Stimulated activated CD4-positive, alpha-beta T cell treated with anti-CD3 and anti-CD28 coated beads, Interleukin-12 subunit alpha, Interleukin-12 subunit beta, amount 100 ng/mL, for 4 hours (primary cell): ENCODE results near the gene ICOS.
"Not testable (repeated sequence)": the region's sequence is repeated elsewhere in the genome, so short reads cannot be mapped to it uniquely, and the experiment has no call there.

Source experiments
- DNase-seq: peaks from one replicate; pipeline ENCODE4 v3.0.0-alpha.2; 2020

ICOS gene

DNA sequence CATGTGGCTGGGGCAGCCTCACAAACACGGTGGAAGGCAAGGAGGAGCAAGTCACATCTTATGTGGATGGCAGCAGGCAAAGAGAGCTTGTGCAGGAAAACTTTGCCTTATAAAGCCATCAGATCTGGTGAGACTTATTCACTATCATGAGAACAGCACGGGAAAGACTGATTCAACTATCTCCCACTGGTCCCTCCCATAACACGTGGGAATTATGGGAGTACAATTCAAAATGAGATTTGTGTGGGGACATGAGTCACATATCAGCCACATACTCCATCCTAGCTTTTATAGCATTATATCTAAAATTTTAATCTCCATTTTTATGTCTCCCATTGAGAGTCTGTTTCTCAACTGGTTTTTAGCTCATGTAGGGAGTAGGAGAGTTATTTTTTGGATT, 45.7 kb downstream of the ICOS start:
- DNase-seq, result no peak

DNA sequence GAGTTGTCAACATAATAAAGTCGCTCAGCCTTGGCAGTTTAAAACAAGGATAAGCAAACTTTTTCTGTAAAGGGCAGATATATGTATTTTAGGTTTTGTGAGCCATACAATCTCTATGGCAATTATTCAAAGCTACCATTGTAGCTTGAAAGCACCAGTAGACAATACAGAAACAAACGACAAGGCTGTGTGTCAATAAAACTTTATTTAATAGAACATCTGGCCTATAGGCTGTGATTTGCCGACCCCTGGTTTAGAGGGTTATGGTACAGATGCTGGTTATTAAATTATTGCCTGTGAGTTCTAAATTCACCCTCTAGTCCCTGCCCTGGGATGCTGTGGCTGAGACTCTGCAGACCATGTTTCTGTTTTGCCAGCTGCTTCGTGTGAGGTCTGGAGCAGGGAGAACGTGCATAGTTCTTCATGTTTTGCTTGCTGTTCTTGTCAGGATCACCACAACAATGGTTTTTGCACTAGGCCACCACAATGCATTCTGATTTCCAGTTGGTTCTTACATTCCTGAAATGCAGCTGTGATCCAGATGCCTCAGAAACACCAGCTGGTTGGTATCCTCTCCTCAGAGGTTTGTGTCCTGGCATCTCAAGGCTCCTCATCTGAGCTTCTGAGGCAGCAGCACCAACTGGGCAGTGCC, 46.6 kb downstream of the ICOS start:
- DNase-seq, result no peak

DNA sequence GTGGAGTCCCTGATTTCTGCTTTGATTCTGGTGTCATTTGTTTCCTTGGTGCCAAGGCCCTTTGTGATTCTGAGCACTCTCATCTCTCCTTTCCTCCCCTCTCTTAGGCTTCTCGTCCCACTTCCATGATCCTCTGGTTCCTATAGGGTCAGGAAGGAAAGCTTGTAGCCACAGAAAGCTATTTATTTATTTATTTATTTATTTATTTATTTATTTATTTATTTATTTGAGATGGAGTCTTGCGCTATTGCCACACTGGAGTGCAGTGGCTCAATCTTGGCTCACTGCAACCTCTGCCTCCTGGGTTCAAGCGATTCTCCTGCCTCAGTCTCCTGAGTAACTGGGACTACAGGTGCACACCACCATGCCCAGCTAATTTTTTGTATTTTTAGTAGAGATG, 49.4 kb downstream of the ICOS start:
- not testable (repeated sequence) for DNase-seq

DNA sequence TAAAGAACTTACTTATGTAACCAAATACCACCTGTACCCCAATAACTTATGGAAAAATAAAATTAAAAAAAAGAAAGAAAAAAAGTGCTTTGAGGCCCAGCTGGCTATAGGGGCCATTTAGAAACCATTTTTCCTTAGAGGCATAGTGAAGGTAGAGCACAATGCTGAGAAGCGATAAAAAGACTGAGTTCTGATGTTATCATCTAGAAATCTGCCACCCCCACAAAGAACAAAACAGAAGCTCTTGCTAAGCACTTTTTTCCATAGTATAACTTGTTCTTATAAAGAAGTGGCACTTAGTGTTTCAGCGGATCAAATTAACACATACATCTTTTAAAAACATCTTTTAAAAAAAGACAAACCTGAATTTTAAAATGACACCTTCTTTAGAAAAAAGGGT, 51.4 kb downstream of the ICOS start:
- DNase-seq, result no peak

DNA sequence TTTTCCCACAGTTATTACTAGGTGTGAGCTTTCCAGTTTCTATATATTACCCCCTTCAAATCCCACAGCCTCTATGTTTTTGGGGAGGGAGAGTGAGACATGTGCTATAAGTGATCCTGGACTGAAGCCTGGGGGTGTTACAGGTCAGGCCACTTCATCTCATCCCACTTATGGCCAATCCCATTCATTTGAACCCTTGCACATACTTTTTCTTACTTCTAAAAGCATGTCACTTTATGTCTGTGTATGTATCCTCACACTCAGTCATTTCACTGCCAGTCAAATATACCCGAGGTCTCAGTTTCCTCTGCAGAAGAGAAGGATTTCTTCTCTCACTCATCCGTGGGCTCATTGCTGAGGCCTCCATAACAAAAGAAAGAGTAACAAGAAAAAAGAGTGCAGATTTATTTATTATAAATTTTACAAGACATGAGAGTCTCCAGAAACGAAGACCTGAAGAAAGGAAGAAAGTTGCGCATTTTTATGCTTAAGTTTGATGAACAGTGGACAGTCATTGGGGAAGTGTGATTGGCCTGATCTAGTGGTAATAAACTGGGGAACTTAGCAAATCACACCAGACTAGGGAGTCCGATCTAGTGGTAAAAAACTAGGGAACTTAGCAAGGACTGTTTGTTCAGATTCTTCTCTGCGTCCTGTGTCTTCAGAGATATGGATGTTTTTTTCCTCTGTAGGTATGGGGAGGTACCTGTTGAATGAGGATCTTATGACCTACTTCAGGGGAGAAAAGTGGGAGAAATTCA, 52.1 kb downstream of the ICOS start:
- DNase-seq, result no peak

DNA sequence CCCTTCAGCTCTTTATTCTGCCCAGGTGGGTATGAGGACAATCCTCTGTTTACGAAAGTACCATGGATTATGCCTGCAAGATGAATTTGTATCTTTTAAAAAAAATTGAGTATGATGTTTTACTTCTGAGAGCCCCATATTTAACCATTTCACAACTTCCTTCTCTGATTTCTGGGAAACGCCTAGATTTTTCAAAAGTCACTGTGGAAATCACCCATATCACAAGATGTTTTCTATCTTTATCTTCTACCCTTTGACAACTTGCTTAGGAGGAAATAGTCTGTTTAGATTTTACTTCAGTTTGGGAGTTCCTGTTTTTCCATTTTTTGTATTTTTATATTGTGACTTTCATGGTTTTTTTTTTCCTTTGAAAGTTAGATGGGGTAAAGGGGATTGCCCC, 53.0 kb downstream of the ICOS start:
- no peak for DNase-seq

DNA sequence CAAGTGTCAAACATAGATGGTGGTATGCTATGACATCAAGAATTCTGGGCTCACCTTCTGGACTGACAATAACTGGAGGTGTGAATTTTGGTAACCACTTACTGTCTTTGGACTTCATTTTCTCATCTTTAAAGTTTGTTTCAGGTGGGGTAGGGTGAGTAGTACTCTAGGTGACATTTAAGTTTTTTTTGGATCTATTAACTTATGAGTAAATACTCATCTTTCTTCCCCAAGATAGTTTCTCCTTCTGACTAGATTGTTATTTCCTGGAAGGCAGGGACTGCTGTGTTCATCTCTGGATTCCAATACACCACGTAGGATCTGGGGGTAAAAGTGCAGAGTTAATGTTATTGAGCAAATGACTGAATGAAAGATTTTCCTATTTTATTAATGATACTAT, 55.9 kb downstream of the ICOS start:
- no peak for DNase-seq

DNA sequence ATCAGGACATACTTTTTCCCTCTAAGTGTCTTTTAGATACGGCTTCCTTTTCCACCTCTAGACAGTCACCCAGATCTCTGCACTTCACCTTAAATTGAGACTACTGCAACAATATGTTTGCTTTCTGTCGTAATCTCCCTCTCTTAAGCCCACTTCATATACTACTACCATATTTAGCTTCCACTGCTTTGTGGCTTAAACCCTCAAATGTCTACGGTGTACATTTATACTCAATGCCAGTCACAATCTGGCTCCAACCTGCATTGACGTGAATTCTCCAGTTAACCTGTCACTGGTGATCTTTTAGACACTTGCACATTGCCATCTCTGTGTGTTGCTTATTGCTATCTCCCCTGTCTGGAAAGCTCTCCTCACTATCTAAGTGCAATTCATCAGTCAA, 56.4 kb downstream of the ICOS start:
- no peak for DNase-seq

DNA sequence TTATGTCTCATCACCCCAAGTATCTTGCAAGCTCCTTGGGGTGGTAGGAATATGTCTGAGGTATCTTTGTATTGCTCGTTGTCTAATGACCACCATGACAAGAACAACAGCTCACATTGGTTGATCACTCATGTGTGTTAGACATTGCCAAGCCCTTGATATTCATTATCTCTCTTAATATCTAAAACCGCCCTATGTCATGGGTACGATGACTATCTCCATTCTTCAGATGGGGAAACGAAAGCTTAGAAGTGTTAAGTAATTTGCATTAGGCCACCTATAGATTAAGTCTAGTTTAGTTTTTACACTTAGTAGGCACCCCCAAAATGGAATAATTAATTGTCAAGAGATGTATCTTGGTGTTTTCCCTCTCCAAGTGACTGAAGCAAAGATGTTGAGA, 57.0 kb downstream of the ICOS start:
- DNase-seq, result no peak

DNA sequence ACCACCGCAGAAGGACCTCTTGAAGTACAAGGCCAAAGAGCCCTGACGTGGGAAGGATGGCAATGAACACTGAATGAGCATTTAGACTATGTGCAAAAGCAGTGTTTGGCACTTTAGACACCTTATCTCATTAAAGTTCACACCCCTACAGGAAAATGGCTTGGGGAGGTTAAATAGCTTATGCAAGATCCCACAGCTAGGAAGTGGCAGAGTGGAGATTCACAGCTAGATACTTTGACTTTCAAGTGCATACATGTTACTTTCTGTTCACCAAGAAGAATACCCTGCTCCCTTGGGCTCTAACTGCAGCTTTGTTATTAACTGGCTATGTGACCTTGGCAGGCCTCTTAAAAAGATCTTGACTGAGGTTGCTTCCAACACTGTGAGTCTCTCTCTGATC, 58.2 kb downstream of the ICOS start:
- no peak for DNase-seq

DNA sequence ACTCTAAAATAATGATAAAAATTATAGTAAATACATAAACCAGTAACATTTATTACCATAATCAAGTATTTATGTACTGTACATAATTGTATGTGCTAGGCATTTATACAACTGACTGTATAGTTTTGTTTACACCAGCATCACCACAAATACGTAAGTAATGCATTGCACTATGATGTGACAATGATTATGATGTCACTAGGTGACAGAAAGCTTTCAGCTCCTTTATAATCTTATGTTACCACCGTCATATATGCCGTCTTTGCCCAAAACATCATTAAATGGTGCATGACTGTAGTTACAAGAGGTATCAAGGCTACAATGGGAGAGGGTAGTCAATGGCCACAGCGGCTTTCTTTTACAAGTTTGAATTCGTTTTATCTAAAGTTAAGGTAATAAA, 60.1 kb downstream of the ICOS start:
- no peak for DNase-seq

DNA sequence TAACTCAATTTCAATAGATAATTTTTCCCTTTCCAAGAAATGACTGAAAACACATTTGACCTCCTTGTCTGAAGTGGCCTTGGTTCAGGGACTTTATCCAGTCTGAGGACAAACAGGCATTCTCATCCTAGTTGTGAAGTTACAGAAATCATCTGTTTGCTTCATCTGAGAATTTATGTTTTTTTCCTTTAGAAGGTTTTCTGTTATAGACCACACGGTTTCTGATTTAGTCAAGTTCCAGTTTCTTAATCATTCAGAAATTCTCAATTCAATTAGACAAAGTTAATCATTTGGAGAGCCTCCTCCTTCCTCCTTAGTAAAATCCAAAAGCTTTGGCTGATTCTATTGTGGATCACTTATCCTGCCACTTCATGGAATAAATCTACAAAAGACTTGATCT, 60.9 kb downstream of the ICOS start:
- DNase-seq, result no peak

DNA sequence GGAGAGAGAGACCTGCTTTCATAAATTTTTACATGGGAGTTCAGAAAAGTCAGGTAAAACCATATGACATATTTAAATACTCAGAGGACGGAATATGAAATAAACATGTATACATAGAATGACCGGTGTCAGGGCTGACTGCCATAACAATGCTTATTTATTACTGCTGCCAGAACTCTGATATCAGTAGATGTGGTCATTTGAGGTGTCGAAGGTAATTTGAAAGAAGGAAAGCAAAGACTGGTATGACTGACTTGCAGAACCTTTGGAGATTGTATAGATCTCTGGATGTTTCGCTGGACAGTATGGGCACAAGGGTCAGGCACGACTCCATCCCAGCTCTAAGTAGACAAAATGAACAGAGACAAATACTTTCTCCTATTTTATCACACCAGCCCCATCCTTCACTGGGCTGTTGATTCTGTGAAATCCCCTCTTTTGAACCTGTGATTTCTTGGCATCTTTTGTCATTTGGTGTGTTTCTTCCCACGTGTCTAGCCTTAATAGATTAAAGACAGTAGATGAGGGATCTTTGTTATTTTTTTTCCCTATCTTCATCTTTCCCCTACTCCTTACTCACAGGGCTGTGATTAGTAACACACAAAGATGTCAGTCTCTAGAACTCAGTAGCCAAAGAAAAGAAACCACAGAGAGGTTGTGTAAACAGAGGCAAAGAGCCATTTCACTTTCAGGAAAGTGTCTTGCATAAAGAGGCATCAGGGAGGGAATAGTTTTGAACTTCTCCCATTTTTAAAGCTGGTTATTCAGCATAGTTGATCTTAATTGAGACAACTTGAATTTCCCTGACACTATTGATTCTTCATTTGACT, 61.6 kb downstream of the ICOS start:
- no peak for DNase-seq

DNA sequence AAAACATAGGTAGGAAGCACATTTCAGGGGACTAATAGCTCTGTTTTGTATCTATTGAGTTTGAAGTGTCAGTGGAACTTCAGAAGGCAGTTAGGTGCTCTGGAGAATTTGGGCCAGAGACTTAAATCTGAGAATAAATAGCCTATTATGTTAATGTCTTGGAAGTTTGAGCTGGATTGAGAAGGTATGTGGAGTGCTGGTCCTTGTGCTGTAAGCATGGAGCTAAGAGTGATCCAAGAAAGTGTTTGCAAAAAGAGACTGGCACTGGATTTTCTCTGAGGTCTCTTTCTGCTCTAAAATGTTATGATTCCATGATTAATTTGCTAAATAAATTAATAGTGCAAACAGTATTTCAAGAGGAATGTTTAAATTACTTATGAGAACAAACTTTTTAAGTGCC, 63.3 kb downstream of the ICOS start:
- DNase-seq, result no peak

DNA sequence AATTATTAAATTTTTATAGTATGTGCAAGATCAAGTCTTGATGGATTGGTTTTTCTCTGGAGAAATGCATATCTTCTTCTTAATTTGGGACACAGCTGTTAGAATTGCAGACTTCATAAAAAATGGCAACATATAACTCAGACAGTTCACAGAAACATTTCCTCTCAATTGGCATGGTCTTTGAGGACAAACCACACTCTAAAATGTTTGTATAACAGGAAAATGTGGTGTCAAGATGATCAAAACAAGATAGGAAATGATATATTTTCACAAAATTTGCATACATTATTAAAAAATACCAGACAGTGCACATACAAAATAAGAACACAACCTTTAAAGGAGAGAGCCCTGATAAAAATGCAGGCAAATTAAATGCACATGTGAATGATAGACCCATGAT, 63.9 kb downstream of the ICOS start:
- DNase-seq, result no peak

DNA sequence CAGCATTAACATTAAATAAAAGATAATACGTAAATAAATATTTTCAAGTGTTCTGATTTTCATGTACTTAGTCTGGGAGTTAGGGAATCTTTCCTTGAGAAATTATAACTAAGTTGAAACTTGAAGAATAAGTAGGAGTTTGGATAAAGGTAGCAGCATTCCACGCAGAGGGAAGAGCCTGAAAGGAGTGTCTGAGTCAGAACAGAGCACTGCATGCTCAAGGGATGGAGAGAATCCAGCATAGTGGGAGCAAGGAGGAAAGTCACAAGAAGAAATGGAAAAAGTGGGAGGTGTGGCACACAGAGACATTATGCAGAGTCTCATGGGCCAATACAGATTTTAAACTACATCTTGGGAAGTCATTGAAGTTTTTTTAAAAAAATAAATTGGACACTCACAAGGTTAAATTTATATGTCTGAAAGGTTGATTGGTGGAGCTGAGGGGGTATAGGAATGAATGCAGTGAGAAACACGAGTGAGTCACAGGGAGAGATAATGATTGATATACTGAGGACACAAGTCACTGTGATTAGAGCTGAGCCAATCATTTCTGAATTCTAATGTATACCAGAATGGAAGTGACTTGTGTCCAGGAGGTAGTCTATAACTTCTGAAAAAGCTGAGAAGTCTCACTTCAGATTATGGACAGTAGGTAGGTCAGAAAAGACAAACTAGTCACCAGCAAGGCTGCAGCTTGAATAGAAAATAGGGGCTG, 66.9 kb downstream of the ICOS start:
- DNase-seq, result no peak

DNA sequence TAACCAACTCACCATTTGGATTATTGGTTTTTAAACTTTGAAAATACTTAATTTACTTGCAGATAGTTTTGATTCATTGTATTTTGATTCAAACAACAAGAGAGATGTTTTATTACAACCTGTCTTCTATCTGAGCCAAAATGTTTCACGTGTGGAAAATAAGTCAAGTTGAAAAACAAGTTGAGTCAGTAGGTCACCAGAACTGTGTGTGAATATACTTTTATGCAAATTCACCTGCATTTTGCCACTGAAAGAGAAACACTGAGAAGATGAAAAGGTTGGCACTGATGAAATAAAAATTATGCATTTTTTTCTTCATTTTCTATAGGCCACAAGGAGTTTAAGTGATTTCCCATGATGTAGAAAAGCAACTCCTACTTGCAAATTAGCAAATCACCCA, 68.3 kb downstream of the ICOS start:
- no peak for DNase-seq

DNA sequence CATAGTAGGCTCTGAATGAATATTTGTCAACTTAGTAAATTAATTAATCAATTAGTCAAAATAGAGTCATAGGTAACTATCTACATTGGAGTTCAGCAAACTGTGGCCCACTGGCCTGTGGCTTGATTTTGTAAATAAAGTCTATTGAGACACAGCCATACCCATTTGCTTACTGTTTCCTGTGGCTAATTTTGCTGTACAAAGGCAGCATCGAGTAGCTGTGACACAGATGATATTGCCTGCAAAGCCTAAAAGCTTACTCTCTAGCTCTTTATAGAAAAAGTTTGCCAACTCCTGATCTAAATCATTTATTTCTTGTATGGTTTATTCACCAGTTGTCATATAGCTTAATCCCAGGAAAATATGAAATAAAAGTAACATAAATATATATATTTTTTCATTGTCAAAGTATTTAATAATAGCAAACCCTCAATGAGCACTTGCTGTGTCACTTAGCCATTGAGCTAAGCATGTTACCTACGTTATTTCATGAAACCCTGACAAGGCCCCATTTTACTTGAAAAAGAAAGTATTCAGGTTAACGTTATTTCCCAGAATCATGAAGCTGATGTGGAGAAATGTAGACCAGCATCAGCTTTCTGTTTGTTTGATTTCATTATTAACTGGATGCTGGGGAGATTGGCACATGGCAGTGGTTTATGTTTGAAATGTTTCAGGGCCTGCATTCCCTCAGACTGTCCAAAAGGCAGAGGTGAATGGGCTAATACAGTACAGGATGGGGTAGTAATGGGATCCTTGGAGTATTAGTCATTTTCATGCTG, 69.6 kb downstream of the ICOS start:
- DNase-seq, result no peak

DNA sequence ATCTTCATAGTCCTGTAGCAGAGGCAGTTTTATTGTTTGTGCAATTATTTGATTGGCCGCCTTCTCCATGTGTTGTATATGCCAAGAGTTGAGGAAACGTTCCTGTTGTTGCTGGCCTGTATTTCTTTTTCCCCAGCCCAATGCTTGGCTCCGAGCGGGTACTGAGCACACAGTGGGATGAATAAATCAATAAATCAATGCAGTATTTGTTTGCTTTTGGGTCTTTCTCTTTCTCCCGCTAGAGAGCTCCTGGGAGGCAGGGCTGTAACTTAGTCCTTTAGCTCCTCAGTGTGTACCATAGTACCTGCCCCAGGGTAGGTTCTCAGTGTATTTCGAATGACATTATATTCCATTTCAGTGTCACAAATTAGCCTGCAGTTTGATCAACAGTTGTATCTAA, 71.8 kb downstream of the ICOS start:
- DNase-seq, result no peak

DNA sequence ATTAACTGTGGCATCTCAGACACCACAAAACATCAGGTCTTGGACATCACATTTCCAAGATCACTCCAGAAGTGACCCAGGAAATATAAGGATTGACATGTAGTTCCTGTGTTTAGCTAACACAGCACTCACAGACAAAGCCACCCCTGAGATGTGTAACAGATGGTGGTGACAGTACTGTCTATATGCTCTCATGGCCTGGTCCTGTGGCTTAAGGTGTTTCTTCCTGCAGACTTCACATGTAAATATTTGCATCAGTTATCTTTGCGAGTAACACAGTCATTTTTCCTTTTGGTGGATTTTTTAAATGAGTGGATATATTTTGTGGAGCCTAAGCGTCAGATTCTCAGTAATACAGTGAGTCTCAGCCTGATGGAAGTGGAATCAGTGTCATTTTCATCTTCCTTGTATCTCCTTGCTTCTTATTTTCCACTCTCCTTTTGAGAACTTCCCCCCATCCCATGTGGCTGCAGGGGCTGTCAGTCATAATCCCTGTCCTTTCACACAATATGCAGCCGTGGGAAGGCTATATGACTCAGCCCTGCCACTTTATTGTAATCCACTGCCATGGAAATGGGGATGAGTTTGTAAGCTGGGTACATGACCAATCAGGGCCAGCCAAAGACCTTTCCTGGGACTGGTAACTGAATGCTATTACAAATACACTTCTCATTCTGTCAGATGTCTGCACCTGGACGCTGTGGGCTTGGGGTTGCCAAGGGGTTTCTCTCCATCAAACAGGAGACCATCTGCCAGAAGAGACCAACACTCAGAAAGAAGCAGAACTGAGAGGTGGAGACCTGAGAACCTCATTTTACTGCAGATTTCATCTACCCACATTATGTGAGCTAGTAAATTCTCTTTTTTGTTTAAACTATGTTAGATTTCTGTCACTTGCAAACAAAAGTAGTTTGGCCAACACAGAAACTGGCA, 74.3 kb downstream of the ICOS start:
- no peak for DNase-seq
